Breast epithelium (tissue), 3 donors: ENCODE results near the gene CCDC71L.

Experiments
- POLR2A ChIP-seq: fragments of 450-650 bp; IDR thresholded peaks from one replicate; pipeline ENCODE4 v1.6.1; 2016; ENCODE audit warnings: antibody characterized with exemption, mild to moderate bottlenecking, moderate library complexity
- TF ChIP-seq, protein P1 (sequence below), 3 donors: fragments of 450-650 bp; IDR thresholded peaks; one replicate each; pipeline ENCODE4 v1.5.1; 2016 to 2017; ENCODE audit warnings: antibody characterized with exemption in 3 of 3, mild to moderate bottlenecking in 3 of 3, moderate library complexity in 3 of 3

DNA sequence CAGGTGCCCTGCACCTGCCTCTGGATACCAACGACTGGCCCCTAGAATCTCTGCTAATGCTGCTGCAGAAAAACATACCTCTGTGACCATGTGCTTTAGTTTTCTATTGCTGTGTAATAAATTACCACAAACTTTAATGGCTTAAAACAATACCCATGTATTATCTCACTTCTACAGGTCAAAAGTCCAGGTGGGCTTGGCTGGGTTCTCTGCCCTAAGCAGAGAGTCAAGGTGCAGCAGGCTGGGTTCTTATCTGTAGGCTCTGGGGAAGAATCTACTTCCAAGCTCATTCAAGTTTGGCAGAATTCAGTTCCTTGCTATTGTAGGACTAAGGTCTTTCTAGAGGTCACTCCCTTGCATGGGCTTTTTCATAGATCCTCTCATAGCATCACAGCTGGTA is 52.3 kb downstream of the CCDC71L start:
- no peak for TF ChIP-seq POLR2A
- TF ChIP-seq, protein P1, sequence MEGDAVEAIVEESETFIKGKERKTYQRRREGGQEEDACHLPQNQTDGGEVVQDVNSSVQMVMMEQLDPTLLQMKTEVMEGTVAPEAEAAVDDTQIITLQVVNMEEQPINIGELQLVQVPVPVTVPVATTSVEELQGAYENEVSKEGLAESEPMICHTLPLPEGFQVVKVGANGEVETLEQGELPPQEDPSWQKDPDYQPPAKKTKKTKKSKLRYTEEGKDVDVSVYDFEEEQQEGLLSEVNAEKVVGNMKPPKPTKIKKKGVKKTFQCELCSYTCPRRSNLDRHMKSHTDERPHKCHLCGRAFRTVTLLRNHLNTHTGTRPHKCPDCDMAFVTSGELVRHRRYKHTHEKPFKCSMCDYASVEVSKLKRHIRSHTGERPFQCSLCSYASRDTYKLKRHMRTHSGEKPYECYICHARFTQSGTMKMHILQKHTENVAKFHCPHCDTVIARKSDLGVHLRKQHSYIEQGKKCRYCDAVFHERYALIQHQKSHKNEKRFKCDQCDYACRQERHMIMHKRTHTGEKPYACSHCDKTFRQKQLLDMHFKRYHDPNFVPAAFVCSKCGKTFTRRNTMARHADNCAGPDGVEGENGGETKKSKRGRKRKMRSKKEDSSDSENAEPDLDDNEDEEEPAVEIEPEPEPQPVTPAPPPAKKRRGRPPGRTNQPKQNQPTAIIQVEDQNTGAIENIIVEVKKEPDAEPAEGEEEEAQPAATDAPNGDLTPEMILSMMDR (IDR thresholded peaks at IDR 0.05) = no peak
